ENCODE measurements around the gene CASP10.
"Not testable (repeated sequence)": the region's sequence is repeated elsewhere in the genome, so short reads cannot be mapped to it uniquely, and the experiment has no call there.

CASP10 gene

DNA sequence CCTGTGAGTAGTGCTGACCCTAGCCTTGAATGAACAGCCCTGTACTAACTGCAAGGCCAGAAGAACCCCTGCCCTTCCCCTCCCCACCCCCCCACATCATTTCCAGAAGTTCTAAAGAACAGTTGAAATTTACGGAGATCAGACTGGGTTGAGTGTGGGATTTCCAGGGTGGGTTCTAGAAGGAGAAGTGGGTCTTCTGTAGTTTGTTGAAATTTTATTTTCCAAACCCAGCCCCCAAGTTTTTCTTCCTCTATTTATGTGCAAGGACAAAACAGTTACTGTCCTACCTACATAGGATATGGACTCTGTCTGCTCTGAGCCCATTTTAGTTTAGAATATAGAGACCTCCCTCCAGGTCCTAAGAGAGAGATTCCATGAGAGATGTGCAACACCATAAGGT, 26.3 kb upstream of the CASP10 start:
- DNase-seq, result no peak

DNA sequence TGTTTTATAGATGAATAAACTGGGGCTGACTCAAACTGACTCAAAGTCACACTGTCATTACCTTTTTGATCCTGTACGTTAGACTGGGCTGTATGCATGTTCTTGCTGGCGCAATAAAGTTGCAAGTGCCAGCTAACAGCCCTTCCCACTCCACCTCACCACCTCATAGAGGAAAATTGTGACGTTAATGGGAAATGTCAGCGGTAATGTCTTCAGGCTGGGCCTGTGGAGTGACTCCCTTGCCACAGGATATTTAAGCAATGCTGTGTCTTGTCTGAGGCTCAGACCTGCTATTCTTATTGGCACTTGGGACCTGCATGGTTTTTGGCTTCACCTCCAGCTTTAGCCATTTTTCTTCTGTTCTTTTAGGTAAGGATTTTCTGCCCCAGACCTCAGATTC, 25.2 kb upstream of the CASP10 start:
- DNase-seq, result no peak

DNA sequence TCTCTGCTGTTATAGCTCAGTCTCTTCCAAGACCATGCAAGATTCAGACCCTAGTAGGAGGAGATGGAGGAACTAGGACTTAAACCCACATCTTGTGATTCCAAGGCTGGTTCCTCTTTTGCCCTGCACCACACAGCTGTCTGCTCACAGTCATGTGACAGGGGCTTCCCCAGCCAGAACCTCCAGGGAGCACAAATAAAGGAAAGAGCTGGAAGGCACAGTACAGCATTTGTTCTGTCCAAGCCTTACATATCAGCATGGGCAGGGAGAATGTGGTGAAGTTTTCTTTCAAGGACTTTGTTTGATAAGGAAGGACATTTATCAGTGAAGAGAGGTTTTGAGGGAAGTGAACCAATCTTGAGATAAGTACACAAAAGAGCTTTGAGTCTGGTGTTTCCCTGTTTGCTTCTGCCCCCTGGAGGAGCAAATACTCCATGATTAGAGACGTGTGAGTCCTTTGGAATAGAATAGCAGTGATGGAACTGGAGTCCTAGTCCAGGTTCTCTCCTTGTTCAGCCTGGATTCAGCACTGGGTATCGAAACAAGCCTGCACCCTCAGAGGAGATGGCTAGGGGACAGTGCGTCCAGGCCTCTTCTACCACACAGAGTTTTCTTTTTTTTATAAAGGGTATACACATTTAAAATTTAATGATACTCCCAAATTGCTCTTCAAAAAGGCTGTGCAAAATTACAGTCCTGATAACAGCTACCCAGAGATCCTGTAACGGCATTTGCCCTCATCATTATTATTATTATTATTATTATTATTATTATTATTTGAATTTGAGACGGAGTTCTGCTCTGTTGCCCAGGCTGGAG, 24.6 kb upstream of the CASP10 start:
- peak; percentile 50 for DNase-seq

DNA sequence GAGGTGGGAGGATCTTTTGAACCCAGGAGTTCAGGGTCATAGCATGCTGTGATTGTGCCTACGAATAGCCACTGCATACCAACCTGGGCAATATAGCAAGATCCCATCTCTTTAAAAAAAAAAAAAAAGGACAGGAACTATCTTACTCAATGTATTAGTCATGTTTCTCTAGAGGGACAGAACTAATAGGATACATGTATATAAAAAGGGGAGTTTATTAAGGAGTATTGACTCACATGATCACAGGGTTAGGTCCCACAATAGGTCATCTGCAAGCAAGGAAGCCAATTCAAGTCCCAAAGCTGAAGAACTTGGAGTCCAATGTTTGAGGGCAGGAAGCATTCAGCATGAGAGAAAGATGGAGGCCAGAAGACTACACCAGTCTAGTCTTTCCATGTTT, 18.8 kb upstream of the CASP10 start:
- DNase-seq, result no peak

DNA sequence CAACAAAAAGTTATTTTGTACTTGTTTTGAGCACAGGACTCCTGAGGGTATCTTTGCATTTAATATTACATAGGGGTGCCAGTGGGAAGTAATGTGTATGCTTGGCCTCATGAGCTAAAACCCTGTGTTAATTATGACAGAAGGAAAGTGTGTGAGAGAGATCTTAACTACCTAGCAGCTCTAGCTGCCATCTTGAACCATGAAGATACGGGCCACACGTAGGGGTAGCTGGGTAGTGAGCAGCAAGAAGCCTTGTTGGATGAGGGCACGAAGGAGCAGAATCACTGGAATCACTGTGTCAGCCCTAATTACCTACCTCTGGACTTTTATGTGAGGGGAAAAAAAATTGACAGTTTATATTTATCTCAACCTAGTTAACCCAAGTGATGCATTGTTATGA, 15.4 kb upstream of the CASP10 start:
- no peak for DNase-seq

DNA sequence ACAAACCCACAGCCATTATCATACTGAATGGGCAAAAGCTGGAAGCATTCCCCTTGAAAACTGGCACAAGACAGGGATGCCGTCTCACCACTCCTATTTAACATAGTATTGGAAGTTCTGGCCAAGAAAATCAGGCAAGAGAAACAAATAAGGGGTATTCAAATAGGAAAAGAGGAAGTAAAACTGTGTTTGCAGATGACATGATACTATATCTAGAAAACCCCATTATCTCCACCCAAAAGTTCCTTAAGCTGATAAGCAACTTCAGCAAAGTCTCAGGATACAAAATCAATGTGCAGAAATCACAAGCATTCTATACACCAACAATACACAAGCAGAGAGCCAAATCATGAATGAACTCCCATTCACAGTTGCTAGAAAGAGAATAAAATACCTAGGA, 14.4 kb upstream of the CASP10 start:
- DNase-seq, result not testable (repeated sequence)

DNA sequence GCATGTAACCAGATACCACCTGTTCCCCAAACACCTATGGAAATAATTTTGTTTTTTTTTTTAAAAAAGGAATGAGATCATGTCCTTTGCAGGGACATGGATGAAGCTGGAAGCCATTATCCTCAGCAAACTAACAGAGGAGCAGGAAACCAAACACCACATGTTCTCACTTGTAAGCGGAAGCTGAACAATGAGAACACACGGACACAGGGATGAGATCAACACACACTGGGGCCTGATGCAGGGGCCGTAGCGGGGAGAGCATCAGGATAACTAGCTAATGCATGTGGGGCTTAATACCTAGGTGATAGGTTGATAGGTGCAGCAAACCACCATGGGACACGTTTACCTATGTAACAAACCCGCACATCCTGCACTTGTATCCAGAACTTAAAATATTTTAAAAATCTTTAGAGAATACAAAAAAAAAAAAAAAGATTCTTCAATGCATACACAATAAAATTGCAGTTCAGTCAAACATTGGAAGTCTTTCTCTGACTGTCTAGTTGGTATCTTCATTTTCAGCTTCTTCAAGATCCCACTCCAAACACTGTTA, 11.6 kb upstream of the CASP10 start:
- DNase-seq, result no peak

DNA sequence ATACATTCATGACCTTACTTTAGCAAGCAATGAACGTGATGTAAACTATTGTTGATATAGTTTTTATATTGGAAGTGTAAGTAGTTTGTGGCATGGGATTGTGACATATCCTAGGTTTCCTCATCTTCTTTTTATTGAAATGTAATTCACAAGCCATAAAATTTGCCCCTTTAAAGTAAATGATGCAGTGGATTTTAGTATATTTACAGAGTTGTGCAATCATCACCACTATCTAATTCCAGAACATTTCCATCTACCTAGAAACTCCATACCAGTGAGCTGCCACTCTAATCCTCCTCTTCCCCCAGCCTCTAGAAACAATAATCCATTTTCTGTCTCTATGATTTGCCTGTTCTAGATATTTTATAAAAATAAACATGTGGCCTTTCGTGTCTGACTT, 10.7 kb upstream of the CASP10 start:
- DNase-seq, result no peak

DNA sequence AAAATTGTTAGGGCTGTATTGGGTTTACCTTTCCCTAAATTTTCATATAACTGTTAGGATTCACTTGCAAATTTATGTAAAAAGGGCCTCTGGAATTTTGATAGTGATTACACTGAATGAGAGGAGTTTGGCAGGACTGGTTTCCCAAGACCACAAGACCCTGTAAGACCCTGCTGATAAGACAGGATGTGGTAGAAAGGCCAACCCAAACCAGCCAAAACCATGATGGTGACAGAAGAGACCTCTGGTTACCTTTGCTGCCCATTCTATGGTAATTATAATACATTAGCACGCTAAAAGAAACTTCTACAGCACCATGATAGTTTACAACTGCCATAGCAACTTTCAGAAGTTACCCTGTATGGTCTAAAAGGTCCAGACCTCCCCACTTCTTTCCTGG, 8.3 kb upstream of the CASP10 start:
- DNase-seq, result no peak

DNA sequence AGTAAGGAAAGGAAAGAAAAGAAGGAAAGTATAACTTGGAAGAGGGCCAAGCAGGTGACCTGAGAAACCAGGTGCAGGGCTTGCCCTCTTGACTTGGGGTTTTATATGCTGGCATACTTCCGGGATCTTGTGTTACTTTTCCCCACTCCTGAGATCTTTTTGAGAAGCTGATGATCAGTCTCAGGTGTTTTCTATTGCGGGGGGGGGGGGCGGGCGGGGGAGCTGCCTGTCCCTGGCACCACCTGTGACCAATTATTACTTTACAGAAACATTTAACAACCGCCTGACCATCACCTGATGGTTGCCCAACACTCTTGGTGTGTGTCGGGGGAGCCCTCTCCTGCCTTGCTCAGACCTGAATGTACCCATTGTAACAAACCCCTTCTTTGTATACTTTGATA, 6.9 kb upstream of the CASP10 start:
- no peak for DNase-seq

DNA sequence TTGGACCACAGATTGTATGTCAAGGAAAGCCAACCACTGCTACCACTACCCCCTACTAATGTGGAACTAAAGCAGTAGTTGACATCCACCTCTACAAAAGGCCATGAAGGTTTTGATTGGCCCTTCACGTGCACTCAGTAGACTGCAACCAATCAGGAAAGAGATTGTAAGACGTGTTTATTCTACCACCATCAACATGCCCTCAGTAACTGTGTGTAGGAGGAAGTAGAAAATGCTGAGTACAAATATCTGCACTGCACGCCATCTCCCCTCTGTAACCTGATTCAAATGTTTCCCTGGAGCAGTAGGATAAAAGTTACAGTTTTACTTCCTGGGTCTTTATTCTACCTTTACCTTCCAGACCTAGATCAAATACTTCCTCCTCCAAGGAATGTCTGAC, 2.9 kb upstream of the CASP10 start:
- DNase-seq, result no peak

DNA sequence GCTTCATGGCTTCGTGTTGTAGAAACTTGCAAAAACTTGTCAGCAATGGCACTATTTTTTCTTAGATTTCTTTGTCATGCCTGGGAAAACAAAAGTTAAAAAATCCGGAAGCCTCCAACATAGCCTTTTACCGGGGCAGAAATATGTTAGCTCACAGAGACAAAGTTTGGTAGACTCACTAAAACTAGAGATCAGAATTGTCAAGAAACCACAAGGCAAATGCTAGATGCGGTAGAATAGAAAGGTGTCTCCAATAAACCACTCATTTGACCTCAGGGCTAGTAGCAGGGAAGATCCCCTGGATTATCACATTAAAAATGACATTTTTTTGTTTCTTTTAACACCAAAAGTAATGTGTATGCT, 405 bp downstream of the CASP10 start:
- no peak for DNase-seq

DNA sequence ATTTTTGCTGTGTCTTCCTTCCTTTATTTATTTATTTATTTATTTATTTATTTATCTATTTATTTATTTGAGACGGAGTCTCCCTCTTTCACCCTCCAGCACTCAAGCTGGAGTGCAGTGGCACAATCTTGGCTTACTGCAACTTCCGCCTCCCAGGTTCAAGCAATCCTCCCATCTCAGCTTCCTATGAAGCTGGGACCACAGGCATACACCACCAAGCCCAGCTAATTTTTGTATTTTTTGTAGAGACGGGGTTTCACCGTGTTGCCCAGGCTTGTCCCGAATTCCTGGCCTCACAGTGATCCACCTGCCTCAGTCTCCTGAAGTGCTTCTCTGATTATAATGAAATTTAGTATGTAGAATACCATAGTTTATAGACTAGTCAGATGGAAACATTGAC, 894 bp downstream of the CASP10 start:
- DNase-seq, result not testable (repeated sequence)

DNA sequence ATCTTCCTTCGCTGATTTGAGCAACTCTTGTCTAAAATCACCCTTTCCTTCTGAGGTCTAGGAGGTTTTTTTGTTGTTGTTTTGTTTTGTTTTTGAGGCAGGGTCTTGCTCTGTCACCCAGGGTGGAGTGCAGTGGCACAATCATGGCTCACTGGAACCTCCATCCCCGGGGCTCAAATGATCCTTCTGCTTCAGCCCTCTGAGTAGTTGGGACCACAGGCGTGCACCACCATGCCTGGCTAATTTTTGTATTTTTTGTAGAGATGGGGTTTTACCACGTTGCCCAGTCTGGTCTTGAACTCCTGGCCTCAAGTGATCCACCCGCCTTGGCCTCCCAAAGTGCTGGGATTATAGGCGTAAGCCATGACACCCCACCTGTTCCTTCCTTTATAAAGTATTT, 1.3 kb downstream of the CASP10 start:
- not testable (repeated sequence) for DNase-seq

DNA sequence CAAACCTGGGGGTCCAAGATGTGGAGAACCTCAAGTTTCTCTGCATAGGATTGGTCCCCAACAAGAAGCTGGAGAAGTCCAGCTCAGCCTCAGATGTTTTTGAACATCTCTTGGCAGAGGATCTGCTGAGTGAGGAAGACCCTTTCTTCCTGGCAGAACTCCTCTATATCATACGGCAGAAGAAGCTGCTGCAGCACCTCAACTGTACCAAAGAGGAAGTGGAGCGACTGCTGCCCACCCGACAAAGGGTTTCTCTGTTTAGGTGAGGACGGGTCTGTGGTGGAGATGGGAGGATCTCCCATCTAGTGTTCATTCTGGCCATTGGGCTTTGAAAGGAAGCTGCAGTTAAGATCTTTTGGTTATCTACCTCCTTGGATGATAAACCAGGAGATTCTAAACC, 2.9 kb downstream of the CASP10 start:
- DNase-seq, result no peak

DNA sequence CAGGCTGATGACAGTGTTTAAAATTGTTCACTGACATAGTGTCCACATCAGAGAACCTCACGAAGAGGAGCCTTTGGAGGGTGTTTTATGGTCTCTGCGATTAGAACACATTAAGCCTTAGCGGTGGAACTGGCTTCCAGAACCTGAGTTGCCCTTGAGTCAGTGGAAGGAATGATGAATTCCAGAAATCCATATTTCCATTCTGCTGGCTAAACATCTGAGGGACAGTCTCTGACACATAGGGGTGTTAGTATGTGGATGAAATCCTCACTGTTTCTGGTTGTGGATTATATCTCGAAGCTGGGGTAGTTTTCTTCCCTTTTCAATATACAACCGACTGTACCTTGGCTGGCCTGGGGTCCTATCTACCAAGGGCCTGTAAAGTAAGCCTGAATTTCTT, 4.0 kb downstream of the CASP10 start:
- no peak for DNase-seq

DNA sequence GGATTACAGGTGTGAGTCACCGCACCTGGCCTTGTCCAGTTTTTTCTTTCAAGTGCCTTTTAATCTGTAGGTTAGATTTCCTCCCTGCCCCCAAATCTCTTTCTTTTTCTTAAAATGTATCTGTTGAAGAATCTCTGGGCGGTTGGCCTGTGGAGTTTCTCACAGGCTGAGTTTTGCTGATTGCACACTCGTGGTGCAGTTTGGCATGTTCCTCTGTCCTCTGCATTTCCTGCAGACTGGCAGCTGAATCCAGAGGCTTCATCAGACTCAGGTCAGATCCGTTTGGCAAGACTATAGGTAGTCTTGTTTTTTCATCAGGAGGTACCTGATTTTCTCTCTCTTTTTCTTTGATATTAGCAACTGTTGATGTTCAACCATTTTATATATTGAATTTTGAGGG, 5.5 kb downstream of the CASP10 start:
- no peak for DNase-seq

DNA sequence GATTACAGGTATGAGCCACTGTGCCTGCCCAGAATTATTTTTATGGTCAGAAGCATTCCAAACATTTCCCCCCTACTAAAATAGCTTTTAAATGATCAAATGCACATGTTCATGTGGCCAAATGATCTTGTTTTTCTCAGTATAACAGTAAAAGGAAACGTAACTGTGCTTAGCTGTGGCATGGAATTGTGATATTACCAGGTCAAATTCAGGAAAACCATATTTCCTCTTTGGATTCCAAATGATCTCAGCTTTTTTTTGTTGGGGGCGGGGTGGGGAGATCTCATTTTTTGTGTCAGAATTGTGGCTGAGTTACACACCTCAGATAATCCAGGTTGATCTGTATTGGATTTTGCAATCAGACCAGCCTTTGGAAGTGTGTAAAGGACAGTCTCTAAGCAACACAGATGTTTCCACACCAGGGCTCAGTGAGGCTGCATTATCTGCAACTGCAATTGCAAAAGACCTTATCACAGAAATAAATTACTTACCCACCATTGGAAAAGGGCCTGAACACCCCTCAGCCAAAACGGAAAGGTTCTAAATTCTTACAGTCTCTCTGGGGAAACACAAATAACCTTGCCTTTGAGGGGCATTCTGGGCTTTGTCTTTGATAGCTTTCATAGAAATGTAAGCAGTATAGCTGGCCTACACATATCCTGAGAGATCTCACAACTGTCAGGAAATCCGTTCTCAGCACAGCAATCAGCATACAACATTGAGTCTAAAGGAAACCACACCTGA, 8.4 kb downstream of the CASP10 start:
- DNase-seq, result no peak

DNA sequence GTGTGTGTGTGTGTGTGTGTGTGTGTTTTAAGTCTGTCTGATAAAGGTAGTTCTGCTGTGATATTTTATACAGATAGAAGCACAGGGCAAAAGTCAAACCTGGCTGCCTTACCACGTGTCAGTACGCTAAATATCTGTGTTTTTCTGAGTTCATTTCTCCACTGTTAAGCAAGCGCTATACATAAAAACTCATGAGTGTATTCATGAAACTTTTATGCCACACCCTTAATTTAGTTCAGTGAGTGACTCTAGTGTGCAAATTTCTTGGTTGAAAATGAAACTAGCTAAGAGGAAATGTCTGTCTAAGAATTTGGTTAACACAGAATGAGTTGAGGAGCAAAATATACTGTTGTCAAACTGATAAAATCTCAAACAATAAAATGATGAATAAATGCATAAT, 11.2 kb downstream of the CASP10 start:
- no peak for DNase-seq

DNA sequence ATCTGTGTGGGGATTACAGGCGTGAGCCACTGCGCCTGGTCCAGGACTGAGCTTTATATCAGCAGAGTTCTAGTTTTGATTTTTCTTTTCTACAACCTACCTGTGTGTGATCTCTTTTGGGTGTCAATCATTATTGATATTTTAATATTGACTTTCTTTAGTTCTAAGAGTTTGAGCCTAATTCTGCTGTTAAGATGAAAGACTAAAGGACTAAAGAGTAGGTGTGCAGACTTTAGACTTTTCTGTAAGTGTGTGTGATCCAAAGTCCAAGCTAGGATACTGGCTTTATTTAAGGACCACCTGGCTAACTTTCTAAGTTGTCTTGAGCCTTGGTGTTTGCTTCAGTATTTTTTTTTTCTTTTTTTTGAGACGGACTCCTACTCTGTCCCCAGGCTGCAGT, 12.4 kb downstream of the CASP10 start:
- DNase-seq, result no peak

DNA sequence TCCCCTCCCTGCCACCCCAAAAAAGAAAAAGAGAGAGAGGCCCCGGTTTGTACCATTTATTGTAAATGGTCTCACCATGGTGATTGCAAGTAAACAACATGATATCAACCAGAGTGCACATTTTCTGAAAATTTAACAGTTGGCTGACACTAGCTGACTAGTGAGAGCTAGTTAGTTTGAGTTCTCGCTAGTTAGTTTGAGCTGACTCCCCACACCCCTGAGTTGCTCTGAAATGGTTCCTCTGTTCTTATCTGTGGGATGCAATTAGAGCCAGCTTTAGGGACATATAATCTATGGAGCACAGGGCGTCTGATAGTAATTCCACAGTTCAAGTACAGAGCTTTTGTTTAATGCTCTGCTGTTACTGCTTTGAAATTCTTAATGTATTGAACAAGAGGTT, 13.1 kb downstream of the CASP10 start:
- DNase-seq, result no peak

DNA sequence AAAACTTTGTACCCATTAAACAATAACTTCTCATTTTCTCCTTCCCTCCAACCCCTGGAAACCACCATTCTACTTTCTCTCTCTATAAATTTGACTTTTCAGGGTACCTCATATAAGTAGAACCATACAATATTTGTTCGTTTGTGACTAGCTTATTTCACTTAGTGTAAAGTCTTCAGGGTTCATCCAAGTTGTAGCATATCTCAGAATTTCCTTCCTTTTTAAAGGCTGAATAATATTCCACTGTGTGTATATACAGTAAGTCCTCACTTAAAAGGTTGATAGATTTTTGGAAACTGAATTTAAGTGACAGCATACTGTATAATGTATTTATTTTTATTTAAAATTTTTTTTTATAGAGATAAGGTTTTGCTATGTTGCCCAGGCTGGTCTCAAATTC, 13.9 kb downstream of the CASP10 start:
- DNase-seq, result no peak

DNA sequence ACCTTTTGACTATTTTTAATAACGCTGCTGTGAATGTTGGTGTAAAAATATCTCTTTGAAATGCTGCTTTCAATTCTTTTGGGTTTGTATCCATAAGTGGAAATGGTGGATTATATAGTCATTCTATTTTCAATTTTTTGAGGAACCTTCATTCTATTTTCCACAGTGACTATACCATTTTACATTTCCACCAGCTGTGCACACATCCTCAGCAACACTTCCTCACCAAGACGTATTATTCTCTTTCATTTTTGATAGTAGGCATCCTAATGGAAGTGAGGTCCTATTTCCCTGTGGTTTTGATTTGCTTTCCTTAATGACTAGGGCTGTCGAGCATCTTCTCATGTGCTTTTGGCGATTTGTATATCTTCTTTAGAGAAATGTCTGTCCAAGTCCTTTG, 14.8 kb downstream of the CASP10 start:
- no peak for DNase-seq

DNA sequence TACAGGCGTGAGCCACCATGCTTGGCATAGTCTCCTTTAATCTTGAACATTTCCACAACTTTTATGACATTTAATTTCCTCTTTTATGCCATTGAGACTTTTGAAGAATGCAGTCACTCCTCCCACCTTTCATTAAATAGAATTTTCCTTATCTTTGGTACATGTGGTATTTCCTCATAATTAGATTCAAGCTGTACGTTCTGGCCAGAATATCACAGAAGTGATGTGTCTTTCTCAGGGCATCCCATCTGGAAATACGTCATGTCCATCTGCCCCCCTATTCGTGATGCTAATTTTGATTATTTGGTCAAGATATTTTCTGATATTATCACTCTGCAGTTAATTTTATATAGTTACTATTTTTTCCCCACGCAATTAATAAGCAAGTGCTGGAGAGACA, 16.9 kb downstream of the CASP10 start:
- no peak for DNase-seq

DNA sequence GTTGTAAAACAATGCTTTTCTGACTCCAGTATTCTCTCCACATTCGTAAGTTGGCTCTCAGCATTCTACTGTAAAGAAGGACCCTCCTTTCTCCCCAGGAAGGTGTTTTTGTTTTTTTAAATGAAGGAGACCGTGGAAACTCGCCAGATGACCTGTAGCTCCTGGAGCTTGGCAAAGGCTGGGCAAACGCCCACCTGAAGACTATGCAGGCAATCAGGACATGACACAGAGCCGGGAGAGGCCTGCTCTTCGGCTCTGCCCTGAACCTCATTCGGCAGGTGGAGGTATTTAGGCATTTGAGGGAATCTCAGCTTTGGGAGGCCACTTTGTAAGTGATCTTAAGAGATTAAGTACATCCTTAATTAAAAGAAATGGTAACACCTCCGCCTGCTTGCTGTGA, 17.4 kb downstream of the CASP10 start:
- DNase-seq, result no peak
